Adrenal gland (tissue), 5 donors: ENCODE measurements around the gene CAMTA2.

ENCODE experiments used
- CTCF ChIP-seq, 6 experiments: fragments of 450-650 bp in 4 of 6; fragments of 200-600 bp in 2 of 6; sonication (generic) in 1 of 6; IDR thresholded peaks; 1 replicate in 5 of 6; 2 replicates in 1 of 6; pipeline versions ENCODE4 v1.5.1 to v1.8.0; 2016 to 2021; ENCODE audit warnings: antibody characterized with exemption in 6 of 6, mild to moderate bottlenecking in 2 of 6, moderate library complexity in 1 of 6
- POLR2A ChIP-seq, 2 donors: fragments of 450-650 bp; IDR thresholded peaks; one replicate each; pipeline ENCODE4 v1.6.1; 2017; ENCODE audit warnings: antibody characterized with exemption in 2 of 2, mild to moderate bottlenecking in 2 of 2, moderate library complexity in 1 of 2
- donor health status: DM: no; HTN: no; CAD: no.

DNA sequence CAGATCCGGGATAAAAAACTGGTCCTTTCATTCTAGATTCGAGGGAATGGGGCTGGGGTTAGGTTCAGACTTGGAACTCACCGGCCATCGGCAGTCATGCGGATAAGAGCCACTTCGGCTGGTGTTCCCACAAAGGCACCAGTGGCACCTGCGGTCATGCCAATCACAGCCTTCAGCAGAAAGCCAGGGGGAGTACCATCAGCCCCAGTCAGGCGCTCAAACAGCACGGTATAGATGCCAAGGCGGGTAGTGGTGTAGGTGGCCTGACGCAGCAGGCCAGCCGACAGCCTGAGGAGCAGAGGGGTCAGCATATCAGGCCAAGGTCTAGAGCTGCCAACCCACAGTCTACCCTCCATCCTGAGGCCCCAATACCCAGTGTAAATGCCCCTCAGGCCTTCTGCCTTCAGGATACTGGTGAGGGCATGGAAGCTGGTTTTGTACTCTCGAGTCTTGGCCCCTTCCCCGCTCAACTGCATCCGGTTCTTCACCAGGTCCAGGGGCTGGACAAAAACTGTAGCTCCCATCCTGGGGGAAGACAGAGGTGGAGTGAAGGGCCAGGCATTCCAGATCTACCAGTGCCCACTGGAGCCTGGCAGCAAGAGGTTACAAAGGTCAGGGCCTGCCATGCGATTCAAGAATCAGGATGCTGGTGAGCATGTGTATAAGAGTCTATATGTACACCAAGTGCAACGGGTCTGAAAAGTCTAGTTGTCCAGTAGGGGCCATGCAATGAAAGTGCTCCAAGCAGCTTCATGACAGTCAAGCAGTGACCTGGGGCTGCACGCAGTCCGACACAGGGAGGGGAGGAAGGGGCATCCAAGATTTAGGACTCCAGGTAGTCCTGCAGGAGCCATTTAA lies 48.6 kb downstream of the CAMTA2 start:
- TF ChIP-seq CTCF (IDR thresholded peaks at IDR 0.05): no peak
- TF ChIP-seq POLR2A (IDR thresholded peaks at IDR 0.05): no peak
